HG03442 (cell line): ENCODE results near the gene ANKS1A.
"Not testable (repeated sequence)": the region's sequence is repeated elsewhere in the genome, so short reads cannot be mapped to it uniquely, and the experiment has no call there.

Experiments used
- ATAC-seq: cut with Tn5 transposase; IDR thresholded peaks from one replicate; pipeline ENCODE4 v1.9.1; 2021; ENCODE audit warnings: mild to moderate bottlenecking, moderate library complexity; ENCODE audit not compliant: unreplicated experiment

The ANKS1A gene

DNA sequence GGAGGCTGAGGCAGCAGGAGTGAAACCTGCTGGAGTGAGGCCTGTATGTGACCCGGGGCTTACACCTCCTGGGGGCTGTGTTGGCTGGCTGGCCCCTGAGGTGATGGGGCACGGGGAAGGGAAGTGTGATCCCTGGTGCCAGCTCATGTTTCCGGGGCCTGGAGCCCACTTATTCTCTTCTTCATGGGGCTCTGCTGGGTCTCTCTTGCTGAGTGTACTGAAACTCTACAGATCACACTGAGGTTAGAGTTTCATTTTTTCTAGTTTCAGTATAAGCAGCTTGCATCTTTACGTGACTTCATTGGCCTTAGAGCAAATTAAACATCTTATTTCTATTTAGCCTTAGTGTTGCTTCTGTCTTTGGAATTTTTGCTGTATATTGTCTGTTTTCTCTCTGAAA lies 96.2 kb downstream of the ANKS1A start:
- no peak for ATAC-seq

- no peak for ATAC-seq
These were observed 97.8 kb downstream of the ANKS1A start for GRCh38 chr6:34986845-34987246.

DNA sequence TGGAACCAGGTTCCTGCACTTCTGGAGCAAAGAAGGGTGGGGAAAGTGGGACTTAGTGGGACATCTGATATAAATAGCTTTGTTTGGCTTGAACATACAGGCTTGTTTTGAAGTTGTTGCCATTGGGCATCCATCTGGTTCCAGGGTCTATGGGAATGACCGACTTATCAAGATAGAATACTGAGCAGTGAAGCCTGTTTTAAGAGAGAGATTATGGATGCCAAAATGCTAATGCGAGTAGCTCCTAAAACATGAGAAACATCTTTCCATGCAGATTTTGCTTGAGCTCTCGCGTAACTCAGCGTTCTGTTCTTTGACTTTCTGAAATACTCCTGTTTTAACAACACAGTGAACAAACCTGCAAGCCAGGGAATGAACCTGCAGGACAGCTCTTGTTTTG lies 98.5 kb downstream of the ANKS1A start:
- ATAC-seq: no peak

DNA sequence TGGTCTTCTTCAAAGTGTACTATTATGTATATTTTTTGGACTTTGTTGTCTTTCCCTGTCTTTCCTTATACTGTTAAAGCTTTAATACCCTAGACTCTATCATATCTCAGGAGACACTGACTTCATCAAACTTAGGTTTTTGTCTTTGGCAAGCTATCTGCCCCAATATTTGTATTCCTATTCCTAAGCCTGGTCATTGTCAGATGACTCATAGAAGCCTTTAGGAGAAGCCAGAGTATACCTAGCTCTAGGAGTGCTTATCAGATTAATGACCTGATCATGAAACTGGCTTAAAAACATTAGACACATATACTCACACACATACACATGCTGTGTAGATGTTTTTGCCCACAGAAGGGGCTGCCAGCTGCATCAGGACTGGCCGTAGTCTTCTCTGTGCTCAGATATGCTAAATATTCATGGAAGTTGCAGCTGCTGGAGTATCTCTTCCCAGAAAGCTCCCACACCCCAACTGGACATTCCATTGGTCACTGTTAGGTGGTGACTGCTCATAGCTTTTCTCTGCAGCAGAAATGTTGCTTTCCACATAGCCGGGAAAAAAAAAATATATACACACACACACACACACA lies 102.0 kb downstream of the ANKS1A start:
- no peak for ATAC-seq

DNA sequence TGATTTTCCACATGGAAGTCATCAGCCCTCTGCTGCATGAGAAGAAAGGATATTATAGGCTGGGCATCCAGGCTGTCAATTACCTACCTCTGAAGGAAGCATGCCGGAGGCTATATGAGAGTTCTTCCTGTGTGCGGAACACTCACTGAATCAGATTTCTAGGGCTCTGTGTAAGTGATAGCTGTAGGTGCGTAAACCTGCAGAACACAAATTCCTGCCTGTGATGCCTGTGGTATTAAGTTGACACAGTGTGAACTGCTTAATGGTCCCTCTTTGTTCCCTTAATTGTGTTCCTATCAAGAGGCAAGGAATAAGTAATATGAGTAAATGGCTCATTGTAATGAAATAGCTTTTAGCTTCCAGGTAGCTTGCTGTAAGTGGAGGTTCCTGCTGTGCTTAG lies 103.3 kb downstream of the ANKS1A start:
- ATAC-seq: no peak

DNA sequence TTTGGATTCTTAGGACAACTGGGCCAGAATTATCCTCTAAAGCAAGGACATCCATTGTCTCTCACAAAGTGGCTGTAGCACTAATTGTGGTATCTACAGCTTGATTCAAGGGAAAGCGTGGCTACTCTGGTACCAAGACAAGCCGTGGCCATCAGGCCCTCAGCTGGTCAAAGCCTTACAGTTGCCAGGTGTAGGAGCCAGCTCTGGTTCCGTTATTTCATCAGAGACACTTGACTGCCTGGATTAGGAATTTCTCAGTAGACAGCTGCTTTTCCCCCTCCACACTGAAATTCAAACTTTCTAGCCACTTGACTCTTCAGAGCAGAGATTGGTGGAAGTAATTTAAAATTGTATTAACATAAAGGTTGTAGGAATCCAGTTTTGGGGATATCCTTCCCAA lies 104.2 kb downstream of the ANKS1A start:
- ATAC-seq: no peak

DNA sequence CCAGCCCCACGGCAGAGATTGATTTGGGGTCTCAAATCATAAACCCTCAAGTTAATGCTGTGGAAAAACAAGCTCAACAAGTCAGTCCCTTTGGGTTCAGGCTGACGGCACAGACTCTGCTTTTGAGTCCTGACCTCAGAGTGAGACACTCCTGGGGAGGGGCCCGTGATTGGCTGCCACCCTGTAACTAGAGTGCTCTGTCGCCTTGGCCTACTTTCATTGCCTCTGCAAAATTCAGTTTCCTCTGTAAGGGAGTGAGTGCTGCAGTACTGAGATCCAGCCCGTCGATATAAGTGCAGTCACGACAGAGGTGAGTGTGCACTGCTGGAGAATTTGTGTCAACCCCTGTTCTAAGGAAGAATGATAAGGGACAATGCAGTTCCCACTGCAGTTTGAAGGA lies 105.6 kb downstream of the ANKS1A start:
- no peak for ATAC-seq

- not testable (repeated sequence) for ATAC-seq
These were observed 109.4 kb downstream of the ANKS1A start for GRCh38 chr6:34998417-34998816.

- ATAC-seq: not testable (repeated sequence)
These were observed 110.1 kb downstream of the ANKS1A start for GRCh38 chr6:34999153-34999552.

DNA sequence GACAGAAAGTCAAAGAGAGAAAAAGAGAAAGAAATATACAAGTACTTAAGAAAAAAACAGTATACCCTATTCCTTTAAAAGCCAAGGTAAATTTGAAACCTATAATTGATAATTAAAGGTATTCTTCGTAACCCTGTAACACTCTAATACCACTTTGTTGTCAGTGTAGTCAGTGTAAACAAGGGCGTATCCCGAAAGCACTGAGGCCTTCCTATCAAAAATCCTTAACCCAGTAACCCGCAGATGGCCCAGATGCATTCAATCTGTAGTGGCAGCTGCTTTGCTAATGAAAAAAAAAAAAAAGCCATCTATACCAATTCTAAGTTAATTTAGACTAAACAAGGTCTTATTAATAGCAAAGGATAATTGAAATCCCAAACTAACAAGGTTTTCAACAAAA lies 110.9 kb downstream of the ANKS1A start:
- ATAC-seq: not testable (repeated sequence)

GRCh38 chr6:35001349-35001748 lies 112.3 kb downstream of the ANKS1A start:
- not testable (repeated sequence) for ATAC-seq

DNA sequence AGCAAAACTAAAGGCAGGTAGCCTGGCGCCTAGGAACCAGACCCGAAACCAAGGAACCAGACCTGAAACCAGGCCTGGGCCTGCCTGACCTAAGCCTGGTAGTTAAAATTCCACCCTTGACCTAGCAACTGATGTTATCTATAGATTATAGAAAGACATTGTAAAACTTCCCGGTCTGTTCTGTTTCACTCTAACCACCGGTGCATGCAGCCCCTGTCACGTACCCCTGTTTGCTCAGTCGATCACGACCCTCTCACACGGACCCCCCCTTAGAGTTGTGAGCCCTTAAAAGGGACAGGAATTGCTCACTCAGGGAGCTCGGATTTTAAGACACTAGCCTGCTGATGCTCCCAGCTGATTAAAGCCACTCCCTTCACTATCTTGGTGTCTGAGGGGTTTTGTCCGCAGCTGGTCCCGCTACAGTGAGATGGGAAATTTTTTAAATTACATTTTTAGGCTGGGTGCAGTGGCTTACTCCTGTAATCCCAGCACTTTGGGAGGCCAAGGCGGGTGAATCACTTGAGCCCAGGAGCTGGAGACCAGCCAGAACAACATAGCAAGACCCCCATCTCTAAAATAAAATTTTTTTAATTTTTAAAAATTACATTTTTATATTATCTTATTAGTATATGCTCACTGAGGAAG lies 115.0 kb downstream of the ANKS1A start:
- ATAC-seq: not testable (repeated sequence)

- no peak for ATAC-seq
These were observed 118.0 kb downstream of the ANKS1A start for GRCh38 chr6:35007016-35007415.

- ATAC-seq: no peak
These were observed 119.8 kb downstream of the ANKS1A start for GRCh38 chr6:35008858-35009257.

DNA sequence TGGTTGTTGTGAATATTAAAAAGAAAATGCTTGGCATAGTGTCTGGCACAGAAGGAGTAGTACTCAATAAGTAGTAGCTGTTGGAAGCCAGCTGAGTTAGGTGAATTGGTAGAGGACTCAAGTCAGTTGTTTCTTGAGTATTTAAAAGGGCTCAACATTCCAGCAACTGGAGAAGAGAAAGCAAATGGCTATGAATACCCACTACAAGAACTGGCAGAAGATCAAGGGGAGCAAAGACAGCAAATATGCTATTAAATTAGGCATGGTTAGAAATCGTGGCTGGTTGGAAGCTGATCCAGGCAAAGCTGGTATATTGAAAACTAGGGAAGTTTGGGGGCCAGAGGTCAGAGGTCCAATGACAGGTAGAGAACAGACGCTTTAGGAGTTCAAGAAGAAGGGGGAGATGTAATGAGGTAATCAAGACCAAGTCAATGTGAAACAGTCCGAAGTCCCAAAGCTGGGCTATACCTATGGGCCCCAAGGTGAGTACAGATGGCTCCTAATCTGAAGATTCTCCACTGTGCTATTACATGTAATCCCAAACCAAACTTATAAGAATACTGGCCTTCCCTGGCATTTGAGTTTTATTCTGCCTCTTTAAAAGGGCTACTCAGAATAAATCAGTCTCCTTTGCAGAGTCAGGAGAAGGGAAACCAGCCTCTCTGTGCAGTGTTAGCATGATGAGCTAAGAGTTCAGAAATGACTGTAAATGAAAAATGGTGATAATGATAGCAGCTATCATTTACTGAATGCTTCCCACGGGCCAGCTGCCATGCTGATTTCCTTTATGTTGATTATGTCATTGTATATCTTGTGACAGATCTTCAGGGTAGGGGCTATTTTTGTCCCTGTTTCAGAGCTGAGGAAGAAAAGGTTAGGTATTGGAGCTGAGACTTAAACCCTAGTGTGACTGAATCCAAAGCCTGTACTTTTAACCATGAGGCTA lies 122.3 kb downstream of the ANKS1A start:
- no peak for ATAC-seq

GRCh38 chr6:35013701-35014100 lies 124.6 kb downstream of the ANKS1A start:
- no peak for ATAC-seq

DNA sequence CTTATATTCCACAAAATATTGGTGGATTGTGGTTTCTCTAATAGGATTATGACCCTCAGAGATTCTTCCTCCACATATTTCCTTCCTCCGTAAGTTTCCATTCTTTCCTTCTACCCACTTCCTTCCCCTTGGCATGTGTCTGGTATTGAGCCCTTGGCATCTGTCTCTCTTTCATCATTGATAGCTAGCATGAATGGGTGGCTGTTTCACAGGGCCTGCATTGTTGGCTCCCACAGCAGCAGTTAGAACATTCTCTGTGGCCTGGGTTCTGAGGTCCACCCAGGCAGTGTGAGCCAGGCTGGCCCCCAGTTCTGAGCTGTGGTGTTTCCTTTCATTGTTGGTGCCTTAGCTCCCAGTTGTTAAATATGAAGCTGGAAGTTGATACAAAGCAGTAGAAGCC lies 125.3 kb downstream of the ANKS1A start:
- no peak for ATAC-seq

DNA sequence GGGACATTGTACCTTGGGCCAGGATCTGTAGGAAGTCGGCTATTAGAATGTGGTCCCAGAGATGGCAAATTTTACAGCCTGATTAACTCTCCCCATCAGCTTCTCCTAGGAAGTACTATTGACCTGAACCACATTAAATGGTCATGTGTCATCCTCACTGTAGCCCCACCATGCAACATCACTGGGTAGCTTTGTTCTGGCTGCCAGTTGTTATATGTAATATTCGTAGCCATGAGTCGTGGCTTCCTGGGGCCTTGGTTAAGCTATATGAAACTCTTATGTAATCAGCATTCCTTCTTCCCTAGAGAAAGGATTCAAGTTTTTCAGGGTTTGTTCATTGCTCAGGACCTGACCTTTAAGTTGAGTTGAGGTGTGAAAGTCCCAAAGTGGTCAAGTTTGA lies 125.7 kb downstream of the ANKS1A start:
- ATAC-seq: no peak

GRCh38 chr6:35015476-35015875 lies 126.4 kb downstream of the ANKS1A start:
- ATAC-seq: no peak

- no peak for ATAC-seq
These were observed 126.9 kb downstream of the ANKS1A start for GRCh38 chr6:35015996-35016395.

DNA sequence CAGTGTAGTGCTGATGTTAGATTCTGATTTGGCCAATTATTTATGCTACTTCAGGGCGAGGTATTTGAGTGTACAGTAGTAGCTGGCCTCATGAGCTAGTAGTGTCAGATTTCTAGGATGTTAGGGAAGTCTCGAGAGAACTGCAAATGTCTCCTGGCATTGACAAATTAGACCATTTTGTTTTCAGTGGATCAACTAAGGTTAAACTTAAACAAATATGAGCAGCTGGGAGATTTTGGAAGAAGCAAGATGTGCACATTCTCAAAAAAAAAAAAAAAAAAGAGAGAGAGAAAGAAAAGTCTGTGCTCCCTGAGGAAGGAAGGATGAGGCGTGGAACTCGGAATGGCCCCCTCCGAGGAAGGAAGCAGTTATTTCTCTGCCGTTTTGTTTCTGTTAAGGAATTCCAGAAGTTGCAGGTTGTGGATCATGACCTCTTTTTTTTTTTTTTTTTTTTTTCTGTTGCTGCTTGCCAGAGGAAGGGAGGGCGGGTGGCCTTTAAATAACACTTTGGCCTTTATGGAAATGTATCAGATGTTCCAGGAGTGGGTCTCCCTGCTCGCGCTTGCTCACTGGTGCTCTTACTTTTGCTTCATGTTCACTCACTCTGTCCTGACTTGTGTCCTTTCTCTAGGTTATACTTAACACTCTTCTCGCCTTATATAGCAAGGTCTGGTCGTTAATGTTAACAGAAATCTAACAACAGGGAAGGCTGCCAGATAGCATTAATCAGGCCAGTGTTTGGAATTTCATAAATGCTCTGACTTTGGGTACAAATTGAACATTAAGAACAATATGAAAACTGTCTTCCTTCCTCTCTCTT lies 127.7 kb downstream of the ANKS1A start:
- ATAC-seq: no peak
